HPDE6-E6E7 (cell line): ENCODE data around the gene ASF1B.
"Not testable (repeated sequence)": the region's sequence is repeated elsewhere in the genome, so short reads cannot be mapped to it uniquely, and the experiment has no call there.

Source experiments
- DNase-seq: peaks from one replicate; pipeline ENCODE4 v3.0.0; 2011; ENCODE audit warnings: missing footprints; ENCODE audit errors: extremely low spot score

ASF1B gene

GRCh38 chr19:14160017-14160703 lies 23.8 kb upstream of the ASF1B start:
- no peak for DNase-seq

DNA sequence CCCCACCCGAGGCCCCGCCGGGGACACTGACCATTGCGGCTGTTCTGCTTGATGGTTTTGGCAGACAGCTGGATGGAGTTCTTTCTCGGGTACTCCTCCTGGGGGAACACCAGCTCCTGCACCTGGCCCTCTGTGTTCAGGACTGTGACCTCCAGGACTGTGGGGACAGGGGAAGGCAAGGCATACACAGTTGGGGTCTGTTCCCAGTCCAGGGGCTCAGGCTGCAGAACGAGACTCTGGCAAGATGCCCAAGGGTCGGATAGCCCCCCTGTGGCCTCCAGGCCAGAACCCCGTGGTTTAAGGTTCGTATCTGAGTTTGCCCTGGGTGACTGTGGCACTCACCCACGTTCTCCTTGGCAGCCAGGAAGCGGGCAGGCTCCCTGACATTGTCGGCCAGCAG lies 22.7 kb upstream of the ASF1B start:
- DNase-seq: no peak

- no peak for DNase-seq
Measured at GRCh38 chr19:14158276-14159023, 22.1 kb upstream of the ASF1B start.

DNA sequence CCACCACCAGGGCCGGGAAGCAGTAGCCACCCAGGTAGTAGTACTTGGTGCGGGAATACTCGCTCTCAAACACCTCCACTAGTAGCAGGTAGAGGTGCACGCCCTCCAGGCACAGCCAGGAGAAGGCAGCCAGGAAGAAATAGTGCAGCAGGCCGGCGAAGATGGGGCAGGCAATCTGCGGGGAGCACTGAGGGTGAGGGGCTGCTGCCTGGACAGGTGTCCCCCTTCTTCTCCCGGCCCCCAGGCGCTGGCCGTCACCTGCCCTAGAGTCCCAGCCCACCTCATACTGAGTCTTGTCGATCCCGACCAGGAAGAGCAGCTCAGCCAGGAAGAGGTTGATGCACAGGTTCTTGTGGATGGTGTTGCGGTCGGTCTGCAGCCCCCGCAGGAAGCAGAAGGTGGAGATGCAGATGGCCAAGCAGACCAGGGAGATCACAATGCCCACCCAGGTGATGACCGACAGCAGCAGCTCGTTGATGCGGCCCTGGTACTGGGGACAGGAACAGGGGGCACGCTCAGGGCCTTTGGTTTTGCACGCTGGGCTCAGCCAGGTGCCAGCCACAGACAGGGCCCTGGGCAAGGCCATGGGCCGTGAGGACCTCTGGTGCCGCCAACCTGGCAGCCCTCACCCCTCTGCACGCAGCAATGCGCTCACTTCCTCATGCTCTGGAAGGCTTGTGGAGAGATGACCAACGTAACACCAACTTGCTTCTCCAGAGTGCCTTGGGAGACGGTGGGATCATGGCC lies 20.8 kb upstream of the ASF1B start:
- no peak for DNase-seq

GRCh38 chr19:14156122-14156521 lies 19.7 kb upstream of the ASF1B start:
- DNase-seq: no peak

DNA sequence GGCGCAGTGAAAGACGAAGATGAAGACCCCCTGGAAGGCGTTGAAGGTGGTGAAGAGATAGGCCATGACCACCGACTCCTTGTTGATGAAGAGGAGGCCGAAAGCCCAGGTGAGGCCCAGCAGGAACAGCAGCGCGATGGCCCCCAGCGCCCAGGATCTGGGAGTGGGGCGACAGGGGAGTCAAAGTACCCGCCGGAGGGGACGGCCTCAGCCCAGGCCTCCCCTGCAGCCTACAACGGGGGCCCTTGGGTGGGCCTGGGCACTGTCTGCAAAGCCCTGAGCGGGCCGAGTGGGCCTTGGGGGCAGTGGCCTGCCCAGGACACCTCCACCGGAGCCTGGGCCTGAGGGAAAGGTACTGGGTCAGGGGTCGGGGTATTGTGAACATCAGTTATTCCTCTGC lies 19.0 kb upstream of the ASF1B start:
- DNase-seq: no peak

DNA sequence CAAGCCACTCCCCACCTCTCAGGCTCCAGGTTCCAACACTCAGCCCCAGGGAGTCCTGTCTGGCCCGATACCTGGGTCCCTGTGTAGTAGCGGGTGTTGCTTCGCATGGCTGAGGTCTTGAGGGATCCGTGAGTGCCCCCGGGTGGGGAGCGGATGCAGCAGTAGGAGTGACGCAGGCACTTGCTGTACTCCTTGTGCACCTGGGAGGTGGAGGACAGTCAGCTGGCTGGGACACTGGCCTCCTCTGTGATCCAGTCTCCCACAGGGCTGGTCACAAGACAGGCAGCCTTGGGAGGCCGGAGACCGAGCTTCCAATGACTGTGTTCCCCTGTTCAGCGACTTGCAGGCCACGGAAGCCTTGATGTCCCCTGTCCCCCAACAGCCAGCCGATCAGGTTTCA lies 16.3 kb upstream of the ASF1B start:
- DNase-seq: no peak

- no peak for DNase-seq
Measured at GRCh38 chr19:14150770-14151661, 14.6 kb upstream of the ASF1B start.

DNA sequence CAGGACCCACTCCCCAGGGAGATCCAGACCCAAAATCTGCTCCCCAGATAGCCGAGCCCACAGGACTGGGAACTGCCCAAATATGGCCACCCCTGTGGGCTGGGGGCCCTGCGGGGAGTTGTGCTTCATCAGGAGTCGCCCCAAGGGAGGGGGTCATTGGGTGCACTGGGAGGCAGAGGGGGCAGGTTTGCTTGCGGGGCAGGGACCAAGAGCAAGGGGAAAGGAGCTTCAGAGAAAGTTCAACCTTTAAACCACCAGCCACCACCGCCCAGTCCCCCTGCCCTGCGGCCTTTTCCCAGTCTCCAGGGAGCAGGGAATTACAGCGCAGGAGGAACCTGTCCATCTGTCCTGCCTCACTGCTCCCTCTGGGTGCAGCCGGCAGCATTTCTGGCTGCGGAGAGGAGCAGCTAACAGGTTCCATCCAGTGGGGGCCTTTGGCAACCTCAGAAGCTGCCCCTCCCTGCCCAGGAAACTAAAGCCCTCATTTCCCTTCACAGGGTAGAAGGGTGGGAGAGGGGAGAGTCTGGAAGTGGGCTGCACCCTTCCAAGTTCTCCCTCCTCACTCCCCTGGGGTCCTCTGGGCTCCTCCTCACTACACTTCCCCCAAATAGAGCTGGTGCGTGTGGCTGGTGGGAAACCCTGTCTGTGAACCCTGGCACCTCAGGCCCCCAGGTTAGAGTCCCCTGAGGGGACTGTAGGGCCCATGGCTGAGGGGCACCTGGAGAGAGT lies 13.8 kb upstream of the ASF1B start:
- DNase-seq: no peak

GRCh38 chr19:14149509-14149994 lies 13.2 kb upstream of the ASF1B start:
- no peak for DNase-seq

GRCh38 chr19:14148751-14149410 lies 12.5 kb upstream of the ASF1B start:
- DNase-seq: no peak

- DNase-seq: peak; percentile 60
Measured at GRCh38 chr19:14147797-14148605, 11.6 kb upstream of the ASF1B start.

GRCh38 chr19:14146789-14147216 lies 10.4 kb upstream of the ASF1B start:
- no peak for DNase-seq

DNA sequence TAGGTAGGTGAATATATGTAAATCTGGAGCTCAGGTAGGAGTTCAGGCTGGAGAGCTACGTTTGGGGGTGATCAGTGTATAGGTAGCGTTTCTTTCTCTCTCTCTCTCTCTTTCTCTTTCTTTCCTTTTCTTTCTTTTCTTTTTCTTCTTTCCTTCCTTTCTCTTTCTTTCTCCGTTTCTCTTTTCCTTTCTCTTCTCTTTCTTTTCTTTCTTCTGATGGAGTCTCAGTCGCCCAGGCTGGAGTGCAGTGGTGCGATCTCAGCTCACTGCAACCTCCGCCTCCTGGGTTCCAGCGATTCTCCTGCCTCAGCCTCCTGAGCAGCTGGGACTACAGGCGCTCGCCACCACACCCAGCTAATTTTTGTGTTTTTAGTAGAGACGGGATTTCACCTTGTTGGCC lies 9.8 kb upstream of the ASF1B start:
- not testable (repeated sequence) for DNase-seq

GRCh38 chr19:14145381-14145780 lies 9.0 kb upstream of the ASF1B start:
- no peak for DNase-seq

GRCh38 chr19:14142262-14143190 lies 6.1 kb upstream of the ASF1B start:
- no peak for DNase-seq

DNA sequence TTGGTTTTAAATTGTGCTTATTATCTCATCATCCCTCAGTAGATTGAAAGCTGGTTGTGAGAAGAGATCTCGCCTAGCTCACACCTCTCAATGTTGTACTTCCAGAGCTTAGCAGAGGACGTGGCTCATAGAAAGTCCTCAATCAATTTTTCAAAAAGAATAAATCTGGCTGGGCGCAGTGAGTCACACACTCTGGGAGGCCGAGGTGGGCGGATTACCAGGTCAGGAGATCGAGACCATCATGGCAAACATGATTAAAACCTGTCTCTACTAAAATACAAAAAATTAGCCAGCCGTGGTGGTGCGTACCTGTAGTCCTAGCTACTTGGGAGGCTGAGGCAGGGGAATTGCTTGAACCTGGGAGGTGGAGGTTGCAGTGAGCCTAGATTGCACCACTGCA lies 4.7 kb upstream of the ASF1B start:
- DNase-seq: no peak

GRCh38 chr19:14139944-14140343 lies 3.6 kb upstream of the ASF1B start:
- DNase-seq: no peak
